GM12892 (cell line): ENCODE measurements around the gene BHLHE40.

Experiments
- DNase-seq: peaks from one replicate; pipeline ENCODE4 v3.0.0; 2011; ENCODE audit not compliant: insufficient read length
- FAIRE-seq: peaks from 2 replicates; lab custom pipeline; 2011; peaks lifted over from hg19 to GRCh38; lab: Jason Lieb, UNC
- POLR2A ChIP-seq: IDR thresholded peaks from 2 replicates; pipeline ENCODE4 v1.6.1; 2011; ENCODE audit warnings: low read depth, low read length, control low read depth
- POLR2AphosphoS5 ChIP-seq: IDR thresholded peaks from 2 replicates; pipeline ENCODE4 v1.6.1; 2011; ENCODE audit warnings: low read depth, low read length, control low read depth
- TAF1 ChIP-seq: IDR thresholded peaks from 2 replicates; pipeline ENCODE4 v1.6.1; 2011; ENCODE audit warnings: low read depth, mild to moderate bottlenecking, control low read depth, low read length, borderline replicate concordance

BHLHE40 gene

GRCh38 chr3:4988983-4989834, 10.0 kb downstream of the BHLHE40 start:
- DNase-seq (no peak), FAIRE-seq (no peak)
- TF ChIP-seq POLR2AphosphoS5 (no peak), TAF1 (no peak), POLR2A (no peak)

- DNase-seq: no peak
- TF ChIP-seq POLR2AphosphoS5 (no peak), POLR2A (no peak), TAF1 (no peak)
- no peak for FAIRE-seq
Observed at GRCh38 chr3:4990069-4990468, 10.8 kb downstream of the BHLHE40 start.

- no peak for DNase-seq
- no peak for TF ChIP-seq POLR2A
- no peak for TF ChIP-seq POLR2AphosphoS5
- TF ChIP-seq TAF1: no peak
- no peak for FAIRE-seq
Observed at GRCh38 chr3:4992118-4992517, 12.9 kb downstream of the BHLHE40 start.

GRCh38 chr3:4993276-4994143, 14.3 kb downstream of the BHLHE40 start:
- no peak for FAIRE-seq
- no peak for DNase-seq
- TF ChIP-seq TAF1 (no peak), POLR2AphosphoS5 (no peak), POLR2A (no peak)

GRCh38 chr3:4994144-4994730, 15.0 kb downstream of the BHLHE40 start:
- TF ChIP-seq POLR2A (no peak), TAF1 (no peak), POLR2AphosphoS5 (no peak)
- DNase-seq: no peak
- FAIRE-seq: no peak

- TF ChIP-seq POLR2AphosphoS5: no peak
- TF ChIP-seq TAF1: no peak
- no peak for TF ChIP-seq POLR2A
- FAIRE-seq (no peak), DNase-seq (no peak)
Observed at GRCh38 chr3:4994823-4995499, 15.7 kb downstream of the BHLHE40 start.

GRCh38 chr3:4995500-4996053, 16.3 kb downstream of the BHLHE40 start:
- FAIRE-seq: no peak
- TF ChIP-seq POLR2AphosphoS5: no peak
- TF ChIP-seq TAF1: no peak
- DNase-seq: no peak

GRCh38 chr3:4996223-4996765, 17.1 kb downstream of the BHLHE40 start:
- no peak for DNase-seq
- no peak for FAIRE-seq
- TF ChIP-seq POLR2A: no peak
- no peak for TF ChIP-seq TAF1
- TF ChIP-seq POLR2AphosphoS5: no peak

- TF ChIP-seq POLR2A (no peak), TAF1 (no peak), POLR2AphosphoS5 (no peak)
- no peak for DNase-seq
- no peak for FAIRE-seq
Observed at GRCh38 chr3:4996771-4997291, 17.6 kb downstream of the BHLHE40 start.

GRCh38 chr3:4997946-4998345, 18.7 kb downstream of the BHLHE40 start:
- no peak for DNase-seq
- TF ChIP-seq TAF1 (no peak), POLR2AphosphoS5 (no peak), POLR2A (no peak)
- no peak for FAIRE-seq
